Activated gamma-delta T cell (primary cell): ENCODE measurements around the gene FSD1L.
"Not testable (repeated sequence)": the region's sequence is repeated elsewhere in the genome, so short reads cannot be mapped to it uniquely, and the experiment has no call there.

Source experiments
- DNase-seq: peaks from one replicate; lab custom pipeline; 2025; lab: John Stamatoyannopoulos, UW

Gene FSD1L

GRCh38 chr9:105484226-105484625 lies 36.4 kb downstream of the FSD1L start:
- no peak for DNase-seq

GRCh38 chr9:105485131-105485530 lies 37.3 kb downstream of the FSD1L start:
- DNase-seq: no peak

DNA sequence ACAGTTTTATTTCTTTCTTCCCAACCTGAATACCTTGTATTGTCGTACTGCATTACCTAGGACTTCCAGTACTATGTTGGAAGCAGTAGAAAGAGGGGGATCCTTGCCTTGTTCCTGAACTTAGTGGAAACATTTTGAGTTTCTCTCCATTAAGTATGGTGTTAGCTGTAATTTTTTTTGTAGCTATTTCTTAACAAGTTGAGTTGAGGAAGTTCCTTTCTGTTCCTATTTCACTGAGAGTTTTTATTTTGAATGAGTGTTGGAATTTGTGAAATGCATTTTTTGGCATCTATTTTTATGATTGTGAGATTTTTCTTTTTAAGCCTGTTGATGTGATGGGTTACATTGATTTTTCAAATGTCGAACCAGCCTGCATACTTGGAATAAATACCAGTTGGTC lies 49.0 kb downstream of the FSD1L start:
- no peak for DNase-seq

DNA sequence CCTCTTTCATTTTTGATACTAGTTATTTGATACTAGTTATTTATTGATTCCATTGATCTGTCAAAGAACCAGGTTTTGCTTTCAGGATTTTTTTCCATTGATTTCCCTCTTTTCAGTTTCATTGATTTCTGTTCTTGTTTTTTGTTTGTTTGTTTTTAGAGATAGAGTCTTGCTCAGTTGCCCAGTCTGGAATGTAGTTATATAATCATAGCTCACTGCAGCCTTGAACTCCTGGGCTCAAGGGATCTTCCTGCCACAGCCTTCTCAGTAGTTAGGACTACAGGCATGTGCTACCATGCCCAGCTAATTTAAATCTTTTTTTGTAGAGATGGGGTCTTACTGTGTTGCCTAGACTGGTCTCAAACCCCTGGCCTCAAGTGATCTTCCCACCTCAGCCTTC lies 49.9 kb downstream of the FSD1L start:
- no peak for DNase-seq

- DNase-seq: no peak
Measured at GRCh38 chr9:105500108-105500766, 52.4 kb downstream of the FSD1L start.

GRCh38 chr9:105501414-105501813 lies 53.6 kb downstream of the FSD1L start:
- no peak for DNase-seq

- no peak for DNase-seq
Measured at GRCh38 chr9:105502276-105502675, 54.4 kb downstream of the FSD1L start.

- DNase-seq: no peak
Measured at GRCh38 chr9:105503881-105504280, 56.0 kb downstream of the FSD1L start.

GRCh38 chr9:105507096-105507790 lies 59.4 kb downstream of the FSD1L start:
- DNase-seq: no peak

DNA sequence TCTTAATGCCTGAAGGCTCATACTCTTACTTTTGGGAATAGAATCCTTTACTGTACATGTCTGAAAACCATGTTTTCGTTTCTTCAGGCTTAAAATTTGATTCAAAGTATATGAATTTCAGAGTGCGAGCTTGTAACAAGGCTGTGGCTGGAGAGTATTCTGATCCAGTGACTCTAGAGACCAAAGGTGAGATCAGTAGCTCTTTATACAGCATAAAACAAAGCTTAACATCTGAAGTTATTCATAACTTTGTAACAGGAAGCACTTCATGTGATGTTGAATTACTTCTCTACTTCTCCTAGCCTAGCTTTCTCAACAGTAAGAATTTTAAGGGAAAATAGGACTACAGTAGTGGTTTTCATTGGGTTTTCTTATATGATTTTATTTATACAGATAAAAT lies 60.7 kb downstream of the FSD1L start:
- no peak for DNase-seq

DNA sequence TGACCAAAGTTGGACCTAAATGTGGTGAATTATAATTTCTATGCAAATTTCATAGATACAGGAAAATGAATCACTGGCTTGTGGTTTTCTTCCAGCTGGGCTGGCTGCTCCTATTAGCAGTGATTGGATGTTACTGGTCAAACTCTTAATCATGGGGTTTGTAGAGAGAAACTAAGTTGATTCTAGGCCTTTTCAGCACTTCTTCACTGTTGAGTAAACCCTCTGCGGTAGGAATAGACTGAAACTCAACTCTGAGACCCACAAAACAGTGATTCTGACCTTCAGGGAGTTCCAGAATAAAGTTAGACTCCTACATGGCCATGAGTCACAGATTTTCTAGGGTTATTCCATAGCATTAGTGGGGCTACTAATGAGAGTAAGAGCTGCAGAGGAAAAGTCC lies 62.2 kb downstream of the FSD1L start:
- no peak for DNase-seq

GRCh38 chr9:105511446-105511845 lies 63.6 kb downstream of the FSD1L start:
- no peak for DNase-seq

GRCh38 chr9:105515811-105516413 lies 68.1 kb downstream of the FSD1L start:
- DNase-seq: no peak

DNA sequence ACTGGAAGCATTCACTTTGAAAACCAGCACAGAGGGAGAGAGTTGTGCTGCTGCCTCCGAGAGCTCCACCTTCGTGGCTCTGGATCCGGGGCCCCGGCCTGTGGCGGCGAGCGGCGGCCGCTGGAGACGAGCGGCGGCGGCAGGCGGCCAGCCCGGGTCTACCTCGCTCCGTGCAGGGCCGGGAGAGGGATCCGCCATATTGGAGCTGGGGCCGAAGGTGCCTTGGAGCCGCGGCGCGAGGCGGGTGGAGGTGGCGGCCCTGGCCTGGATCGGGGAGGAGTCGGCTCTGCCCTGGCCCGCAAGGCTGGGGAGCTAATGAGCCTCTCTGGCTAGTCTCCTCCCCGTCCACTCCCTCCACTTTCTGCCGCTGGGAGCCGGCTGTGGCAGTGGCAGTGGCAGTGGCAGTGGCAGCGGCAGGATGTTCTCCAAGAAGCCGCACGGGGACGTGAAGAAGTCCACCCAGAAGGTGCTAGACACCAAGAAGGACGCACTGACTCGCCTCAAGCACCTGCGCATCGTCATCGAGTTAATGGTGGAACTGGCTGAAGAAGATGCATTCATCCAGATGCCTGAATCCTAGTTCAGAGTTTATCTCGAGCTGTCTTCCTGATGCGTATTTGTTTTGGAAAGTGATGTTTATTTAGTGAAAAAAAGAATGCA lies 72.0 kb downstream of the FSD1L start:
- DNase-seq: peak; percentile 13

- DNase-seq: not testable (repeated sequence)
Measured at GRCh38 chr9:105520992-105521391, 73.2 kb downstream of the FSD1L start.

- DNase-seq: not testable (repeated sequence)
Measured at GRCh38 chr9:105522618-105523385, 75.0 kb downstream of the FSD1L start.

DNA sequence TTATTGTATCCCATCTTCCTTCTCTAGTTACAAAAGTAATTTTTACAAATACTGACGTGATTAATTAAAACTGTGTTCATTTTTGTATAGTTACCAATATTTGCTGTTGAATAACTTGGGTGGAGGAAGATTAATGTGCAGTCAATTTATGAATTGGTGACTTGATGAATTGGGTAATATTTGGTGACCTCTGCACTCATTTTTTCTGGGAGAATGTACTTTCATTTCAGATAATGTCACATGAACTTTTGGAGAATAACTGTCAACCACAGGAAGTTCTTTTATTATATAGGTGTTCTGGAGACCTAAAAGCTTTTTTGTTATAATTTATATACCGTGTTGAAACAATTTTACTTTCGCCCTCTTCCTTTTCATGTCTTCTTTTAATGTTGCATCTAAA lies 83.7 kb downstream of the FSD1L start:
- no peak for DNase-seq

GRCh38 chr9:105535920-105536668 lies 88.3 kb downstream of the FSD1L start:
- no peak for DNase-seq

GRCh38 chr9:105539452-105539851 lies 91.6 kb downstream of the FSD1L start:
- no peak for DNase-seq

- DNase-seq: no peak
Measured at GRCh38 chr9:105541838-105542237, 94.0 kb downstream of the FSD1L start.

- no peak for DNase-seq
Measured at GRCh38 chr9:105554042-105554441, 106.2 kb downstream of the FSD1L start.
